Gastroesophageal sphincter (tissue), 3 donors: ENCODE results near the gene TOB1.
"Not testable (repeated sequence)": the region's sequence is repeated elsewhere in the genome, so short reads cannot be mapped to it uniquely, and the experiment has no call there.

Source experiments
- CTCF ChIP-seq, 4 experiments: fragments of 200-600 bp in 2 of 4; fragments of 450-650 bp in 2 of 4; sonication (generic) in 1 of 4; IDR thresholded peaks; one replicate each; pipeline ENCODE4 v1.5.1; 2017 to 2019; ENCODE audit warnings: antibody characterized with exemption in 4 of 4, mild to moderate bottlenecking in 2 of 4, moderate library complexity in 2 of 4
- EP300 ChIP-seq: sonication (generic); formaldehyde crosslinking; IDR thresholded peaks from one replicate; pipeline ENCODE4 v1.6.1; 2017; ENCODE audit warnings: antibody characterized with exemption, mild to moderate bottlenecking
- POLR2A ChIP-seq, 2 donors: fragments of 450-650 bp; IDR thresholded peaks; one replicate each; pipeline ENCODE4 v1.6.1; 2017; ENCODE audit warnings: antibody characterized with exemption in 2 of 2, mild to moderate bottlenecking in 2 of 2, moderate library complexity in 1 of 2
- POLR2AphosphoS5 ChIP-seq: sonication (generic); formaldehyde crosslinking; IDR thresholded peaks from one replicate; pipeline ENCODE4 v1.6.1; 2017; ENCODE audit warnings: antibody characterized with exemption

- not testable (repeated sequence) for TF ChIP-seq CTCF (IDR thresholded peaks at IDR 0.05); POLR2AphosphoS5; EP300; POLR2A (IDR thresholded peaks at IDR 0.05)
Measured at GRCh38 chr17:50859727-50860126, 6.4 kb downstream of the TOB1 start.
